GM19239 (cell line): Measurements from ENCODE around the gene ERV3-1.
"Not testable (repeated sequence)": the region's sequence is repeated elsewhere in the genome, so short reads cannot be mapped to it uniquely, and the experiment has no call there.

ENCODE experiments used
- DNase-seq: peaks from one replicate; pipeline ENCODE4 v3.0.0; 2011; ENCODE audit warnings: low spot score; ENCODE audit not compliant: insufficient read length
- FAIRE-seq: peaks from 2 replicates; lab custom pipeline; 2011; peaks lifted over from hg19 to GRCh38; lab: Jason Lieb, UNC

ERV3-1 gene

GRCh38 chr7:65004575-65004974 lies 1.9 kb downstream of the ERV3-1 start:
- no peak for DNase-seq
- no peak for FAIRE-seq

GRCh38 chr7:65002972-65003585 lies 3.4 kb downstream of the ERV3-1 start:
- DNase-seq: no peak
- FAIRE-seq: no peak

- FAIRE-seq (no peak), DNase-seq (no peak)
These were observed 5.1 kb downstream of the ERV3-1 start for GRCh38 chr7:65001291-65001814.

- FAIRE-seq (no peak), DNase-seq (no peak)
These were observed 7.1 kb downstream of the ERV3-1 start for GRCh38 chr7:64999165-65000004.

- FAIRE-seq: no peak
- DNase-seq: no peak
These were observed 7.7 kb downstream of the ERV3-1 start for GRCh38 chr7:64998865-64999164.

- no peak for FAIRE-seq
- DNase-seq: no peak
These were observed 8.5 kb downstream of the ERV3-1 start for GRCh38 chr7:64997927-64998391.

GRCh38 chr7:64997164-64997908 lies 9.2 kb downstream of the ERV3-1 start:
- DNase-seq: no peak
- FAIRE-seq: no peak

GRCh38 chr7:64996305-64996704 lies 10.2 kb downstream of the ERV3-1 start:
- FAIRE-seq (no peak), DNase-seq (no peak)

GRCh38 chr7:64993901-64994300 lies 12.6 kb downstream of the ERV3-1 start:
- no peak for DNase-seq
- no peak for FAIRE-seq

GRCh38 chr7:64992971-64993370 lies 13.5 kb downstream of the ERV3-1 start:
- DNase-seq: no peak
- FAIRE-seq: no peak

- FAIRE-seq (no peak), DNase-seq (no peak)
These were observed 15.6 kb downstream of the ERV3-1 start, which contains the start of gene ZNF117 for GRCh38 chr7:64990936-64991335. Gene ZNF117, minus strand, starts transcription at chr7:64991036.

- DNase-seq (no peak), FAIRE-seq (no peak)
These were observed 16.3 kb downstream of the ERV3-1 start for GRCh38 chr7:64990216-64990615.

- FAIRE-seq: no peak
- no peak for DNase-seq
These were observed 27.8 kb downstream of the ERV3-1 start for GRCh38 chr7:64978497-64979203.

- FAIRE-seq (no peak), DNase-seq (no peak)
These were observed 40.9 kb downstream of the ERV3-1 start for GRCh38 chr7:64965594-64965993.

GRCh38 chr7:64959072-64959747 lies 47.3 kb downstream of the ERV3-1 start:
- FAIRE-seq (no peak), DNase-seq (no peak)

- FAIRE-seq (no peak), DNase-seq (peak; percentile 16)
These were observed 55.1 kb downstream of the ERV3-1 start for GRCh38 chr7:64951250-64951848.

- DNase-seq, FAIRE-seq: not testable (repeated sequence)
These were observed 55.8 kb downstream of the ERV3-1 start for GRCh38 chr7:64950673-64951072.

GRCh38 chr7:64948774-64949173 lies 57.7 kb downstream of the ERV3-1 start:
- FAIRE-seq, DNase-seq: not testable (repeated sequence)
